HG02970 (cell line): ENCODE data around the gene TOGARAM1.

Experiments used
- ATAC-seq: cut with Tn5 transposase; IDR thresholded peaks from one replicate; pipeline ENCODE4 v1.9.1; 2021; ENCODE audit warnings: mild to moderate bottlenecking, moderate library complexity, moderate number of reproducible peaks; ENCODE audit not compliant: unreplicated experiment, low FRiP score

The TOGARAM1 gene

DNA sequence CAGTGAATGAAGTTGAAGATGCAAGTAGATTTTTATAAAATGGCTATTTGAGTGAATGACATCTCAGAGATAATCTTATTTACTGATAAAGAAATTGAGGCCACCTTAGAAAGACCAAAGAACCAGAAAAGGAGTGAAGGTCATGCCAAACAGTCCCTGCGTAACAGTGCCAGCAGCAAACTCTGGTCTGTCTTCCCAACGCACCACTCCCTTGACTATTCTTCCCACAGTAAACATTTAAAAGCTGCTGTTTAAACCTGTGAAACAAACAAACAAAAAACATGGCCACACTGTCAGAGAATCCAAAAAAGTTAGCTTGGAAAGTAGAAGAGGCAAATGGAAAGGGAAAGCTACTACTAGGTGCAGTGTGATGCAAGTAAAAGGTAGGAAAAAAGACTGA lies 120.4 kb downstream of the TOGARAM1 start:
- ATAC-seq: no peak

DNA sequence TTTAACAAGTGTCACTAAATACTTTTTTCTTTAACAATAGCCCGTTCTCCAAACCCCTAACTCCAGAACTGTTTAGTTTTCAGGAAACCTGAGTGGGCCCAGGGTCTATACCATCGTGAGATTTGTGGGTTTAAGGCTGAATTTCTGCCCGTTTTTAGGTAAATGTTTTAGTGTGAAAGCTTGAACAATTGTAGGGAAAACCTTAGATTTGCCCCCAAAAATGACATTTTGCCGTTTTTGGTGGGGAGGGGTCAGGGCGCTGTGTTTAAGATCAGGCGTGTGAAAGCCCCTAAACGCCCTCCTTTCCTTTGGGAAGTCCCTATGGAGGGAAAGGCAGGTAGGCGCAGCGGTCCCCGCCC lies 121.6 kb downstream of the TOGARAM1 start:
- no peak for ATAC-seq

DNA sequence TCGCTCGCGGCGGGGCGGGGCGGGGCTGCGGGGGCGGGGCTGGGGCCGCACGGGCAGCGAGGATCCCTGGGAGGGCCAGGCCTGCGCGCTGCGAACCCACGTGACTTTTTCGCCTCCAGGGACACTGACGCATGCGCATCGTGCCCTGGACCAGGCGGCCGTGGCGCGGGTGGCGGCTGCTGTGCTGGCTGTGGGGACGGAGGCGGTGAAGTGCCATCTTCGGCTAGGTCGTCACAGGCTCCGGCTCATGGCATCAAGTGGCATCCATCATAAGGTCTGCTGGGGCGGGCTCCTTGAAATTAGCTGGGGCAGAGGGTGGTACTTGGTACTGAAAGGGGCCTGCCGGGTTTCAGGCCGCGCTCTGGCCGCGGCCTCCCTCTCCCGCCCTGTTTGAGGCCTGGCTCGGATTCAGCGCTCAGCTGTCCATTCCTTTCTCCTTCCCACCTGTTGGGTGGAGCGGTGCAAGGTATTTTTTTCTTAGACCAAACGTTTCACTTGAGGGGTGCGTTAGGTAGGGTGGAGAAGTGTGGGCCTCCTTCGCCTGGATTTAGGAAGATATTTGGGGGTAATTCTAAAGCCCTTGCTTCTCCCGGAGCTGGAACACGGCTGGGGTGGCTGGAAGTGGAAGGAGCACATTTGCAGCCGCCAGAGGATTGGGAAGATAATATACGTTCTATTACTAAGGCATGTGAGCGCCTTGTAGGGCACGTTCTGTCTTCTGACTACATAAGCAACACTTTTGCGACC lies 122.2 kb downstream of the TOGARAM1 start, which contains the start of gene PRPF39:
PRPF39 (plus strand) TSS at position 141 of the 747 bp plus-strand sequence. CDS start 11,124 bp downstream, outside the sequence.
- ATAC-seq: peak; percentile 98

DNA sequence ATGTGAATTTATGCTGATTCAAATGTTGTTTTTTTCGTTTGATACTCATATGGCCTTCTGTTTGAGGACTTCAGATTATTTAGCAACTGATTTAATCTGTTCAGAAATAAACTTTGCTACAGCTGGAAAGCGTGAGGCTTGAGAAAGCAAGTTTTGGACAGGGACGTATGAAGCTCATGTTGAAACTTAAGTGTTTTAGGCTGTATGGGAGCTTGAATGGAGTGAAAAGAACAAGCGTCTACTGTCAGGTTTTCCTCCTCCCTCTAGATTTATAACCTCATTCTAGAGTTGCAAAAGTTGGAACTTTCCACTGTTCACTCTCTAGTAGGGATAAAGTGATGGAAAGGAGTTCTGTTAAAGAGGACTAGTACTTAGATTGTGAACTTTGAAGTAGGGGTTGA lies 123.0 kb downstream of the TOGARAM1 start:
- ATAC-seq: no peak

DNA sequence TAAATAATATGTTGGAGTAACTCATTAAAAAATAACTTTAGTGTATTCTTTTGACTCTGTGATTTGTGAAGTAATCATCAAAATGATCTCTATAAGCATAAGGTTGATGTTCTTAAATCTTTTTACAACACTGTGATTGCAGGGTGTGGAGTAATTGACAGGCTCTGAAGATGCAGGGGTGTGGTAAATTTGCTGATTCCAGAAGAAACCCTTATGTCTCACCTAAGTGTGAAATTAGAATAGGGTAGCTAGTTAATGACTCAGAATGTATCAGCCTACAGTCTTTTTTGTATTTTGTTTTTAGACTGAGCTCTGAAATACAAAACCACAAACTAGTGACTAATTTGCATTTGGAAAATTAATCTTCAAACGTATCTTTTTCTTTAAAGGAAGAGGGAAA lies 127.8 kb downstream of the TOGARAM1 start:
- peak; percentile 47 for ATAC-seq

DNA sequence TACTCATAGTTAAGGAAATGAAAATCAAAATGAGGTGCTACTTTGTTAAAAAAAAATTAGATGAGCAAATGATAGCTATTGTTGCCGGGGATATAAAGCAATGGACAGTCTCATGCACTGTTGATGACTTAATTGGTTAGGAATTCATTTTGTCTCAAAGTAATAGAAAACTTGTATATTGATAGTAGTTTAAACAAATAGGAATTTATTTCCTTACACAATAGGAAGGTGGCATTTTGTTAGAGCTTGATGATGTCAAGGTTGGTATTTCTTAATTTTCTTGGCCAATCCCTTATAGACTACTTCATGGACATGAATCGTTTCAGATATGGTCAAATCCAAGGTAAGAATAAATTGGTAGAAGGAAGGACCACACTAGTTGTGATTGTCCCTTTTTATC lies 129.7 kb downstream of the TOGARAM1 start:
- no peak for ATAC-seq

DNA sequence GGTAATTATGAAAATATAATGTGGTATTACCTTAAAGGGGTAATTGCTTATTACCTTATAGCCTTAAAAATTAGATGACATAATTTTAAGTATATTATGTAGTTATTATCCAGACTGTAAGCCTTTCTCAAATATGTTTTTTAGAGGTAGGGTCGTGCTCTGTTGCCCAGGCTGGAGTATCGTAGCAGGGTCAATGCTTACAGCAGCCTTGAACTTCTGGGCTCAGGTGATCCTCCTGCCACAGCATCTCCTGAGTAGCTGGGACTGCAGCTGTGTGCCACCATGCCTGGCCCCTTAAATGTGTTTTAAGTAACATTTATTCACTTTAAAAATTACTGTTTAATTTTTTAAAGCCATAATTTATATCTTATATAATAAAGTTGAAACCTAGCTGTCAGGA lies 132.3 kb downstream of the TOGARAM1 start:
- no peak for ATAC-seq

DNA sequence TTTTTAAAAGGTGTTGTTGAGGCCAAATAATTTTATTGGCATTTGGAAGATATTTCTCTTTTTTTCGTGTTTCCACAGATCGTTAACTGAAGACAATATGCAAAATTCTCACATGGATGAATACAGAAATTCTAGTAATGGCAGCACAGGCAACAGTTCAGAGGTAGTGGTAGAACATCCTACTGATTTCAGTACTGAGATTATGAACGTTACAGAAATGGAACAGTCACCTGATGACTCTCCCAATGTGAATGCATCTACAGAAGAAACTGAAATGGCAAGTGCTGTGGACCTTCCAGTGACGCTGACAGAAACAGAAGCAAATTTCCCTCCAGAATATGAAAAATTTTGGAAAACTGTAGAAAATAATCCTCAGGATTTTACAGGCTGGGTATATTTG lies 133.2 kb downstream of the TOGARAM1 start:
- no peak for ATAC-seq

DNA sequence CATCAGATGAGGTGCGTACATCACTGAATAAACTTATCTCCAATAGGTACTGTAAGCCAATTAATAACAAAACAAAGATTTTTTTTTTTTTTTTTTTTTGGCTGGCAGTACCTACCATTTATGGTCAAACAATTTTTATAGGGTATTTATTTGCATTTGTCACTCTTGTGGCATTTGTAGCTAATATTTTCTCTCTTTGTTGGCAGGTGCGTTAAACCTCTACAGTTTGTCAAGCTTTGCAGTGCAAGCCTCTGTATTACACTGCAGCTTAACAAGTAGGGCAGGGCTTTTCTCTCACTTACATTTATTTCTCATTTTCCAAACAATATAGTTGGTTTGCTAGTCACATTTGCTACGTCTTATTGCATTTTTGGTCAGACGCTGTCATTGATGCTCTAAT lies 134.2 kb downstream of the TOGARAM1 start:
- no peak for ATAC-seq

DNA sequence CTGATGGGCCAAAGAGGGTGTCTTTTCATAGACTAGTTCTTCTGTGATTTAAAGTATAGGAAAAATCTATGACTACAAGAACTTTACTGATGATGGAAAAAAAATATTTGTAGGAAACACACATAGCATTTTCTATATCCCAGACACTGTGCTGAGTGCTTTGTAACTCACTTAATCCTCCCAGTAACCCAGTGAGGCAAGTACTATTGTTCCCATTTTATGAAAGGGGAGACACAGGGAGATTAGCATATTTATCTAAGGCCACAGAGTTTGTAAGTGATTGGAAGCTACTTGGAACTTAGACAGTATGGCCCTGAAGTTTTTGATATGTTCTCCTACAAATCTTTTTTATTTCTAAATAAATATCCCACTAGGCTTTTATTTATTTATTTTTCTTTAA lies 141.8 kb downstream of the TOGARAM1 start:
- no peak for ATAC-seq

DNA sequence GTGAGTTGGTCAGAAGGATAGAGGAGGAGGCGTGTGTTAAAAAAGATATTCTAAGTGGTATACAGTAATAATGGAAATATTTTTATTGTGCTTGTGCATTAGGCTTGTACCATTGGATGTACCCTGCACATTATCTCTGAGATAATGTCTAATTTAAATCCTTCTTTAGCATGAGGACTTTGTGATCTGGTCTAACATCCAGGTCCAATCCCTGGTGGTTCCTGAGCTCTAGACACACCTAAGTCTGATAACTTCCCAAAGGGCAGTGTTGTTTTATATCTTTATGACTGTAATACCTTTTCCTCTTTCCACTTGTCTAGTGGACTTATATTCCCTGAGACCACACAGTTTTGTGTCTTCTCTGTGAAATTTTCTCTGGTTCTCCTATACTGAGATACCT lies 142.6 kb downstream of the TOGARAM1 start:
- ATAC-seq: no peak

DNA sequence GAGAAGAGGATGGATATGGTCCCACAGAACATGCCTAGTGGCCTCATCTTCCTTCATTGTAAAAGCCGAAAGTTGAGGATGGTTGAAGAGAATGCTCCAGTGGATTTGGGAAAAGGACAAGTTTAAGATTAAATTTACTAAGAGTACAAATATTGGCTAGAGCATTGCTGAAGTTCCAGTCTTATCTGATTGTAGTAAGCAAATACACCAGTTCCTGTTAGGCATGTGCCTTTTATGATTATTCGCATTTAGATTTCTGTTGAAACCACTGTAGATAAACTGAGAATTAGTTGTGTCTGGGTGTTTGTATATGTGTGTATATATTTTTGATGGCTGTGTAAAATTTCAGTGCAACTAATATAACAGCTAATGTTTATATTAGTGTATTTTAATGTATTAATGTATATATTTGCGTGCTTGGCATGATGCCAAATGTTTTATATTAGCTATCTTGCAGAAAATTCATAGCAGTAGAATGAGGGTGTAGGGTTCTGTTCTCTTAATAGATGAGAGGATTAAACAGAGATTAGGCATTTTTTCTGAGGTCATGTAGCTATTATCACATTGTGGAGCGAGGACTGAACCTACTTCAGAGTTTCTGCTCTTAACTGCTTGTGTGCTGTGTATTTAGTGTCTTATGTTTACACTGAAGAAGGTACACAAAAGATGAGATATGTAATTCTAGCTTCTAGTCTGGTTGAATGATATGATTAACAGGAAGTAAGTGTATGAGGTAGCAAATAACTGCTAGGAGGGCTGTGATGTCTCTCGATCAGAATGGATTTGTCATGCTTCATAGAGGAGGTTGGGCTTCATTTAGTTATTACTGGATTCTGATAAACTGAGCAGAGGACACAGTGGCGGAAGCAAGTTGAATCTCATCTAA lies 151.1 kb downstream of the TOGARAM1 start:
- no peak for ATAC-seq

DNA sequence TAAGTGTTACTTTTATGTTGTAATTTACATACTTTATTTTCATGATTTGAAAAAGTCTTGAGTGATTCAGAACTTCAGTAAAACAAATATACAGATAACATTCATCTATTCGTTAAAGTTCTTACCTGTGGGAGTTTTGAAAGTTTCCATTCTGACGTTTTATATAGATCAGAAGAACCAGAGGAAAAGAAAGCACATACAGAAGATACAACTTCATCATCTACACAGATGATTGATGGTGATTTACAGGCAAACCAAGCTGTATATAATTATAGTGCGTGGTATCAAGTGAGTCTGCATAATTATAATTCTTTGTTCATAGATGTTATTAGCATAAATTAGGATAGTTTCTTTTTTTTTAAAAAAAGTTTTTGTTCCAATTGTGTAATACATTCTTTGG lies 152.3 kb downstream of the TOGARAM1 start:
- no peak for ATAC-seq

DNA sequence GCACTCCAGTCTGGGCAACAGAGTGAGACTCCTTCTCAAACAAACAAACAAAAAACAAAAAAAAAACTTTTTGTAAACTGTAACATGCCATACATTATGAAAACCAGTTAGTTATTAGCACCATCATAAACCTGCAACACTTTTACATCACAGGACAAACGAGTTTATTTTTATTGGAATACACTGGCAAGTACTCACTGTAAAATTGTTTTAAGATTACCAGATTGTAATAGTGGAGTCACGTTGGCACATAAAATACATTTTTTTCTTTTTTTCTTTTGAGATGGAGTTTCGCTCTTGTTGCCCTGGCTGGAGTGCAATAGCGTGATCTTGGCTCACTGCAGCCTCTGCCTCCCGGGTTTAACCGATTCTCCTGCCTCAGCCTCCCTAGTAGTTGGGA lies 156.6 kb downstream of the TOGARAM1 start:
- ATAC-seq: no peak

DNA sequence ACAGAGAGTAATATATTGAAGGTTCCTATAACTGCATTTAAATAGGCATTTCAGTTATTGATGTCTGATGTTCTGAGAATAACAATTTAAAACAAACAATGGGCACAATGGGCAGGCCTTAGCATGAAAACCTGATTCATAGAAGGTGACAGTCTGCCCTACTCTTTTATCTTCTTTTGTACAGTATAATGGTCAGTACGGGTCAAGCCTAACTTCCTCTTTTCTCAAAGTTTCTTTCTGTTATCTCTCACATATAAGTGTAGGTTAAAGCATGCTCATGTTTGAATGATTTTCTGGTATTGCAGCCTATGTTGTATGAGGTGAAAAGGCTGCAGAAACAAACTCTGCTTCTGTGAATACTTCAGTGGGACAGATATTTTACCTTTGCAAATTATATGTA lies 158.1 kb downstream of the TOGARAM1 start:
- no peak for ATAC-seq

DNA sequence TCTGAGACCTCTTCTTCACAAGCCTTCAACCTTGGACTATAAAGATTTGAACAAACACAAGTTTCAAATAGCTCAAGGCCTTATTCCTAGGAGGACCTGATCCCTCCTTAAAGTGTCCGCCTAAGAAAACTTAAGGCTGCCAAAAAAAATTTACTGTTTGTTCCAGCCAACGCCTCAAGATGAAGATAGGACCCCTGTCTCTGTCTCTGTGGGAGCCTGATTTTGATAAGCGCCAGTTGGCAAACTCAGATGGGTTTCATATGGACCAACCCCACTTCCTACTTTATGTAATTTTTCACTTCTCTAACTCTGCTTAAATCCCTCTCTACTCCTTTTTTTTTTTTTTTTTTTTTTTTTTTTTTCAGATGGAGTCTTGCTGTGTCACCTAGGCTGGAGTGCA lies 161.3 kb downstream of the TOGARAM1 start:
- no peak for ATAC-seq
